Measurements from ENCODE around the gene ACSF2.

DNA sequence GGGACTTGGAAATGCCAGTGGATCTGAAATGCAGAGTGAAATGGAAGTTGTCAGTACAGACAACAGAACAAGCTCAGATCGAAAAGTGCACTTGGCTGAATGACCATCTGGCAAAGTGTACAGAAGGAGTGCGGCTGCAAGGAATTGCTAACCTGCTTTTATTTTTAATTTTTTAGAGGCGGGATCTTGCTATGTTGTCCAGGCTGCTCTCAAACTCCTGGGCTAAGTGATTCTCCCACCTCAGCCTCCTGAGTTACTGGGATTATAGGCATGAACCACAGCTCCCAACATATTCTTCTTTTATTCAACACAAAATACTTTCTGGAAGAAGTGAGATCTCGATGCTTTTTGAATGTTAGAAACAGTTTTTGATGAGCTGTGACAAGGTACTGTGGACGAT, 32.3 kb upstream of the ACSF2 start:
- TF ChIP-seq CREB1 (IDR thresholded peaks at IDR 0.05; ENCODE audit: low read depth), result no peak
- TF ChIP-seq RAD21 (IDR thresholded peaks at IDR 0.05; ENCODE audit: low read depth), result no peak
- TF ChIP-seq, protein P1, sequence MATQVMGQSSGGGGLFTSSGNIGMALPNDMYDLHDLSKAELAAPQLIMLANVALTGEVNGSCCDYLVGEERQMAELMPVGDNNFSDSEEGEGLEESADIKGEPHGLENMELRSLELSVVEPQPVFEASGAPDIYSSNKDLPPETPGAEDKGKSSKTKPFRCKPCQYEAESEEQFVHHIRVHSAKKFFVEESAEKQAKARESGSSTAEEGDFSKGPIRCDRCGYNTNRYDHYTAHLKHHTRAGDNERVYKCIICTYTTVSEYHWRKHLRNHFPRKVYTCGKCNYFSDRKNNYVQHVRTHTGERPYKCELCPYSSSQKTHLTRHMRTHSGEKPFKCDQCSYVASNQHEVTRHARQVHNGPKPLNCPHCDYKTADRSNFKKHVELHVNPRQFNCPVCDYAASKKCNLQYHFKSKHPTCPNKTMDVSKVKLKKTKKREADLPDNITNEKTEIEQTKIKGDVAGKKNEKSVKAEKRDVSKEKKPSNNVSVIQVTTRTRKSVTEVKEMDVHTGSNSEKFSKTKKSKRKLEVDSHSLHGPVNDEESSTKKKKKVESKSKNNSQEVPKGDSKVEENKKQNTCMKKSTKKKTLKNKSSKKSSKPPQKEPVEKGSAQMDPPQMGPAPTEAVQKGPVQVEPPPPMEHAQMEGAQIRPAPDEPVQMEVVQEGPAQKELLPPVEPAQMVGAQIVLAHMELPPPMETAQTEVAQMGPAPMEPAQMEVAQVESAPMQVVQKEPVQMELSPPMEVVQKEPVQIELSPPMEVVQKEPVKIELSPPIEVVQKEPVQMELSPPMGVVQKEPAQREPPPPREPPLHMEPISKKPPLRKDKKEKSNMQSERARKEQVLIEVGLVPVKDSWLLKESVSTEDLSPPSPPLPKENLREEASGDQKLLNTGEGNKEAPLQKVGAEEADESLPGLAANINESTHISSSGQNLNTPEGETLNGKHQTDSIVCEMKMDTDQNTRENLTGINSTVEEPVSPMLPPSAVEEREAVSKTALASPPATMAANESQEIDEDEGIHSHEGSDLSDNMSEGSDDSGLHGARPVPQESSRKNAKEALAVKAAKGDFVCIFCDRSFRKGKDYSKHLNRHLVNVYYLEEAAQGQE (IDR thresholded peaks at IDR 0.05; ENCODE audit: low read depth), result no peak
- no peak for TF ChIP-seq TAF1 (IDR thresholded peaks at IDR 0.05; ENCODE audit: low read depth)
- no peak for TF ChIP-seq EP300 (IDR thresholded peaks at IDR 0.05; ENCODE audit: borderline replicate concordance)
- no peak for TF ChIP-seq CEBPB (IDR thresholded peaks at IDR 0.05)
- TF ChIP-seq, protein P2, sequence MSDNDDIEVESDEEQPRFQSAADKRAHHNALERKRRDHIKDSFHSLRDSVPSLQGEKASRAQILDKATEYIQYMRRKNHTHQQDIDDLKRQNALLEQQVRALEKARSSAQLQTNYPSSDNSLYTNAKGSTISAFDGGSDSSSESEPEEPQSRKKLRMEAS (IDR thresholded peaks at IDR 0.05), result no peak
- TF ChIP-seq EGR1 (IDR thresholded peaks at IDR 0.05), result no peak
- TF ChIP-seq YY1 (IDR thresholded peaks at IDR 0.05; ENCODE audit: low read depth), result no peak
- no peak for TF ChIP-seq NFIC (IDR thresholded peaks at IDR 0.05)
- no peak for TF ChIP-seq FOXM1 (IDR thresholded peaks at IDR 0.05; ENCODE audit: borderline replicate concordance, low read depth)
- TF ChIP-seq ZBTB7A (IDR thresholded peaks at IDR 0.05; ENCODE audit: low read depth), result no peak
- TF ChIP-seq, protein P3, sequence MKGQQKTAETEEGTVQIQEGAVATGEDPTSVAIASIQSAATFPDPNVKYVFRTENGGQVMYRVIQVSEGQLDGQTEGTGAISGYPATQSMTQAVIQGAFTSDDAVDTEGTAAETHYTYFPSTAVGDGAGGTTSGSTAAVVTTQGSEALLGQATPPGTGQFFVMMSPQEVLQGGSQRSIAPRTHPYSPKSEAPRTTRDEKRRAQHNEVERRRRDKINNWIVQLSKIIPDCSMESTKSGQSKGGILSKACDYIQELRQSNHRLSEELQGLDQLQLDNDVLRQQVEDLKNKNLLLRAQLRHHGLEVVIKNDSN (IDR thresholded peaks at IDR 0.05), result no peak
